H1 (cell line): ENCODE measurements around the gene GCM1. TPM values are rescaled to one million over a fixed set of nuclear protein-coding genes. Genes with fewer than 3 reads are reported as not detected.

Experiments
- CTCF ChIA-PET: fragments of 300-600 bp; sonication (Branson Sonifier 250); formaldehyde crosslinking; loops from one replicate; lab custom pipeline; 2021; ENCODE audit not compliant: partially characterized antibody; lab: Charles Lee
- POLR2A ChIA-PET: fragments of 300-600 bp; sonication (Branson Sonifier 250); formaldehyde crosslinking; loops from one replicate; lab custom pipeline; 2021; ENCODE audit warnings: inconsistent platforms; ENCODE audit not compliant: partially characterized antibody; lab: Charles Lee
- DNase-seq, 2 experiments: peaks; one replicate each; pipeline versions ENCODE4 v3.0.0 to v3.0.0-alpha.2; 2010 to 2022; ENCODE audit warnings: low spot score in 2 of 2, low read depth in 1 of 2, mixed read lengths in 1 of 2
- FAIRE-seq: peaks from 2 replicates; lab custom pipeline; 2011; peaks lifted over from hg19 to GRCh38; lab: Jason Lieb, UNC
- H2AFZ ChIP-seq: 2 replicates; pipeline ENCODE4 v1.8.1; 2012; ENCODE audit warnings: low read length, inconsistent platforms
- H2AK5ac ChIP-seq: 2 replicates; pipeline ENCODE4 v1.6.1; 2013; ENCODE audit warnings: low read depth, low read length
- H2BK120ac ChIP-seq: replicated peaks from 2 replicates; pipeline ENCODE3; 2013; ENCODE audit warnings: low read depth, low read length, inconsistent platforms
- H2BK12ac ChIP-seq: 2 replicates; pipeline ENCODE4 v1.6.1; 2013; ENCODE audit warnings: low read depth, low read length
- H2BK15ac ChIP-seq: 2 replicates; pipeline ENCODE4 v1.6.1; 2013; ENCODE audit warnings: low read length
- H2BK20ac ChIP-seq: 2 replicates; pipeline ENCODE4 v1.6.1; 2013; ENCODE audit warnings: low read length
- H2BK5ac ChIP-seq: 2 replicates; pipeline ENCODE4 v1.6.1; 2013; ENCODE audit warnings: low read depth, low read length
- H3K14ac ChIP-seq: 2 replicates; pipeline ENCODE4 v1.6.1; 2013; ENCODE audit warnings: inconsistent platforms; ENCODE audit not compliant: insufficient read length
- H3K18ac ChIP-seq: 2 replicates; pipeline ENCODE4 v1.6.1; 2013; ENCODE audit warnings: low read length; ENCODE audit errors: extremely low read depth
- H3K23ac ChIP-seq: 2 replicates; pipeline ENCODE4 v1.6.1; 2013; ENCODE audit warnings: inconsistent platforms; ENCODE audit not compliant: insufficient read length
- H3K23me2 ChIP-seq: 2 replicates; pipeline ENCODE4 v1.6.1; 2013; ENCODE audit warnings: low read depth, low read length
- H3K27ac ChIP-seq: 2 replicates; pipeline ENCODE4 v1.6.1; 2011; ENCODE audit warnings: low read depth, low read length, inconsistent platforms
- H3K27me3 ChIP-seq, 4 experiments: replicated peaks in 1 of 4; 1 replicate in 1 of 4; 2 replicates in 3 of 4; pipeline versions ENCODE4 v1.6.1 to v1.8.1; 2011 to 2013; ENCODE audit warnings: low read length in 3 of 4, mild to moderate bottlenecking in 3 of 4, inconsistent platforms in 2 of 4, mixed read lengths in 2 of 4, moderate library complexity in 1 of 4; ENCODE audit not compliant: control insufficient read depth in 3 of 4, insufficient read depth in 3 of 4; ENCODE audit errors: extremely low read depth in 1 of 4
- H3K36me3 ChIP-seq, 4 experiments: 2 replicates each; pipeline versions ENCODE4 v1.6.1 to v1.8.1; 2011 to 2013; ENCODE audit warnings: mild to moderate bottlenecking in 4 of 4, low read length in 3 of 4, moderate library complexity in 2 of 4, control low read depth in 1 of 4, inconsistent platforms in 1 of 4; ENCODE audit not compliant: insufficient read depth in 4 of 4, control insufficient read depth in 2 of 4
- H3K4ac ChIP-seq: replicated peaks from 2 replicates; pipeline ENCODE3; 2013; ENCODE audit warnings: low read length, low read depth, mixed read lengths, inconsistent platforms; ENCODE audit not compliant: insufficient read length
- H3K4me1 ChIP-seq, 4 experiments: replicated peaks in 1 of 4; 1 replicate in 1 of 4; 2 replicates in 3 of 4; pipeline versions ENCODE4 v1.6.1 to v1.8.1; 2011 to 2013; ENCODE audit warnings: low read length in 3 of 4, inconsistent platforms in 2 of 4, mixed read lengths in 1 of 4; ENCODE audit not compliant: insufficient read depth in 4 of 4, control insufficient read depth in 3 of 4
- H3K4me2 ChIP-seq, 2 experiments: 2 replicates each; pipeline versions ENCODE4 v1.6.1 to v1.8.1; 2011 to 2013; ENCODE audit warnings: low read depth in 2 of 2, low read length in 2 of 2, control low read depth in 1 of 2, inconsistent platforms in 1 of 2, mild to moderate bottlenecking in 1 of 2; ENCODE audit not compliant: insufficient read depth in 1 of 2
- H3K4me3 ChIP-seq, 4 experiments: fragments of 200-600, 300-600 bp in 1 of 4; sonication (generic), shearing (Covaris generic), sonication (Bioruptor Twin) in 1 of 4; 2 replicates each; pipeline versions ENCODE4 v1.5.1 to v1.8.1; 2011 to 2016; ENCODE audit warnings: low read length in 4 of 4, low read depth in 3 of 4, control low read depth in 2 of 4, inconsistent platforms in 2 of 4, mild to moderate bottlenecking in 2 of 4, mixed read lengths in 1 of 4, moderate library complexity in 1 of 4; ENCODE audit not compliant: insufficient read depth in 2 of 4; ENCODE audit errors: extremely low read depth in 1 of 4
- H3K56ac ChIP-seq: replicated peaks from 2 replicates; pipeline ENCODE3; 2013; ENCODE audit warnings: low read depth, mild to moderate bottlenecking, mixed read lengths, low read length, inconsistent platforms; ENCODE audit not compliant: insufficient read length
- H3K79me1 ChIP-seq: 2 replicates; pipeline ENCODE4 v1.6.1; 2013; ENCODE audit warnings: low read depth, low read length, control low read depth
- H3K79me2 ChIP-seq, 2 experiments: 2 replicates each; pipeline versions ENCODE4 v1.6.1 to v1.8.1; 2012 to 2013; ENCODE audit warnings: low read length in 2 of 2, mild to moderate bottlenecking in 2 of 2, inconsistent platforms in 1 of 2; ENCODE audit not compliant: insufficient read depth in 2 of 2, control insufficient read depth in 1 of 2
- H3K9ac ChIP-seq, 4 experiments: replicated peaks in 1 of 4; 1 replicate in 1 of 4; 2 replicates in 3 of 4; pipeline versions ENCODE4 v1.6.1 to v1.8.1; 2011 to 2013; ENCODE audit warnings: low read depth in 3 of 4, low read length in 3 of 4, control low read depth in 2 of 4, mild to moderate bottlenecking in 2 of 4, moderate library complexity in 2 of 4, inconsistent platforms in 1 of 4; ENCODE audit errors: extremely low read depth in 1 of 4
- H3K9me3 ChIP-seq, 2 experiments: 2 replicates each; pipeline versions ENCODE4 v1.6.1 to v1.8.1; 2012 to 2013; ENCODE audit warnings: mild to moderate bottlenecking in 2 of 2, moderate library complexity in 2 of 2, control low read depth in 1 of 2, inconsistent platforms in 1 of 2, low read depth in 1 of 2, low read length in 1 of 2, mixed read lengths in 1 of 2; ENCODE audit not compliant: insufficient read depth in 2 of 2
- H4K20me1 ChIP-seq, 2 experiments: replicated peaks in 1 of 2; 2 replicates each; pipeline versions ENCODE3 to v1.8.1; 2011 to 2013; ENCODE audit warnings: inconsistent platforms in 2 of 2, low read length in 2 of 2, mild to moderate bottlenecking in 1 of 2; ENCODE audit not compliant: insufficient read depth in 2 of 2, control insufficient read depth in 1 of 2
- H4K5ac ChIP-seq: 2 replicates; pipeline ENCODE4 v1.6.1; 2013; ENCODE audit warnings: low read length, low read depth, mixed read lengths, inconsistent platforms; ENCODE audit not compliant: insufficient read length
- H4K8ac ChIP-seq: 2 replicates; pipeline ENCODE4 v1.8.0; 2013; ENCODE audit warnings: mild to moderate bottlenecking, moderate library complexity, low read length, inconsistent platforms; ENCODE audit not compliant: insufficient read depth; ENCODE audit errors: extremely low read depth
- H4K91ac ChIP-seq: replicated peaks from 2 replicates; pipeline ENCODE3; 2013; ENCODE audit warnings: low read length, mixed read lengths, inconsistent platforms; ENCODE audit not compliant: insufficient read length
- ATF2 ChIP-seq: IDR thresholded peaks from 2 replicates; pipeline ENCODE4 v1.6.1; 2012; ENCODE audit warnings: low read length, inconsistent platforms
- EGR1 ChIP-seq: IDR thresholded peaks from 2 replicates; pipeline ENCODE4 v1.6.1; 2011; ENCODE audit warnings: low read depth, low read length, borderline replicate concordance
- KDM4A ChIP-seq: IDR thresholded peaks from one replicate; pipeline ENCODE4 v1.7.1; 2012; ENCODE audit warnings: low read depth, mild to moderate bottlenecking, moderate library complexity, low read length, inconsistent platforms; ENCODE audit not compliant: severe bottlenecking
- KDM5A ChIP-seq: fragments of 200-600 bp; IDR thresholded peaks from 2 replicates; pipeline ENCODE4 v1.7.1; 2012; ENCODE audit warnings: mild to moderate bottlenecking, low read length, inconsistent platforms, mixed read lengths
- NRF1 ChIP-seq: IDR thresholded peaks from 2 replicates; pipeline ENCODE4 v1.6.1; 2011; ENCODE audit warnings: mild to moderate bottlenecking, low read depth, low read length, improper control_type of control experiment
- RAD21 ChIP-seq, 2 experiments: IDR thresholded peaks in 1 of 2; conservative IDR thresholded peaks in 1 of 2; 2 replicates each; pipeline ENCODE4 v1.6.1; 2011; ENCODE audit warnings: low read depth in 2 of 2, low read length in 2 of 2, improper control_type of control experiment in 1 of 2, inconsistent platforms in 1 of 2, mild to moderate bottlenecking in 1 of 2, moderate library complexity in 1 of 2
- SP1 ChIP-seq: IDR thresholded peaks from 2 replicates; pipeline ENCODE4 v1.6.1; 2011; ENCODE audit warnings: low read depth, low read length
- SRF ChIP-seq: IDR thresholded peaks from 2 replicates; pipeline ENCODE4 v1.6.1; 2011; ENCODE audit warnings: mild to moderate bottlenecking, low read depth, low read length, moderate library complexity
- SUZ12 ChIP-seq: fragments of 200-600 bp; sonication (generic); IDR thresholded peaks from 2 replicates; pipeline ENCODE4 v1.6.1; 2012; ENCODE audit warnings: mild to moderate bottlenecking, inconsistent platforms, low read length, moderate library complexity, mixed read lengths
- TAF7 ChIP-seq: optimal IDR thresholded peaks from 2 replicates; pipeline ENCODE3; 2011; ENCODE audit warnings: low read depth, mild to moderate bottlenecking, inconsistent platforms, low read length, moderate library complexity, borderline replicate concordance
- TCF12 ChIP-seq: IDR thresholded peaks from 2 replicates; pipeline ENCODE4 v1.6.1; 2011; ENCODE audit warnings: low read depth, mild to moderate bottlenecking, low read length
- YY1 ChIP-seq: IDR thresholded peaks from 2 replicates; pipeline ENCODE4 v1.6.1; 2011; ENCODE audit warnings: low read depth, mild to moderate bottlenecking, low read length
- ZNF274 ChIP-seq: IDR thresholded peaks from 2 replicates; pipeline ENCODE4 v1.7.0; 2012; ENCODE audit warnings: low read length, borderline replicate concordance; ENCODE audit errors: extremely low read depth
- WGBS, 2 experiments: shearing (Covaris generic) in 1 of 2; methylation state at CpG; one replicate each; pipeline versions ENCODE4 v1.1.6 to v1.1.7; 2013 to 2015; ENCODE audit warnings: low lambda C conversion rate in 2 of 2, mixed read lengths in 2 of 2, inconsistent platforms in 1 of 2, low coverage in 1 of 2, missing lambda C conversion rate in 1 of 2; ENCODE audit not compliant: insufficient replicate concordance in 2 of 2, insufficient coverage in 1 of 2, insufficient read length in 1 of 2; ENCODE audit errors: extremely low coverage in 1 of 2, missing lambda C conversion rate in 1 of 2; 5-methylcytosine and 5-hydroxymethylcytosine counted together
- polyA plus RNA-seq, 7 experiments: library from polyadenylated mRNA; depleted of rRNA in 3 of 7; stranded (reverse) in 5 of 7; unstranded in 2 of 7; fragments of >200 nt in 5 of 7; fragments of 200-250 nt in 2 of 7; gene quantifications; 1 replicate in 5 of 7; 2 replicates in 1 of 7; 4 replicates in 1 of 7; pipeline versions ENCODE4 v1.2.1 to v1.2.3, GENCODE V29; 2011 to 2013; ENCODE audit warnings: missing spikeins in 2 of 7, mixed read lengths in 2 of 7
- total RNA-seq: library from RNA; stranded (reverse); fragmentation: NEBNext Ultra II Directional; extraction: Animal tissue kit (Norgen Biotek cat#: 25700); gene quantifications from 2 replicates; pipeline ENCODE4 v1.2.1, GENCODE V29; 2021

GCM1 gene
- total and polyA plus RNA-seq, 2 of the 8 experiments (the other 6 are each of a cell fraction or from before 2014, with no cell fraction given) = not detected

- no peak overlapping the region for H3K18ac ChIP-seq
- H4K5ac ChIP-seq = no peak overlapping the region
- H4K20me1 ChIP-seq = no peaks in the 10 kb centered on the region
- no peak overlapping the region for H3K23ac ChIP-seq
- H3K23me2 ChIP-seq = no peaks in the 10 kb centered on the region
- H3K4ac ChIP-seq = no peak overlapping the region
- no peak for FAIRE-seq
- H3K9me3 ChIP-seq = no peaks in the 10 kb centered on the region
- no peaks in the 10 kb centered on the region for H3K79me1 ChIP-seq
- 79% methylated on average over 2 of the region's 2 CpGs; no CpG with 5 or more reads in 1 of the 2 experiments for WGBS, 2 experiments
- no peak overlapping the region for H2BK20ac ChIP-seq
- H4K8ac ChIP-seq = no peak overlapping the region
- H3K27me3 ChIP-seq = no peaks in the 10 kb centered on the region
- H3K79me2 ChIP-seq = no peaks in the 10 kb centered on the region
- ChIA-PET POLR2A (no interaction called here), CTCF (interaction anchor here (1.6 kb wide), 1 partner anchor 349 kb away, joined by 5 read pairs; no protein-coding TSS in a partner anchor)
- no peak for DNase-seq
- no peak overlapping the region for H2BK12ac ChIP-seq
- no peak overlapping the region for H3K4me3 ChIP-seq
- H2AK5ac ChIP-seq = no peak overlapping the region
- no peak overlapping the region for H3K9ac ChIP-seq
- H4K91ac ChIP-seq = no peak overlapping the region
- no peak overlapping the region for H3K56ac ChIP-seq
- no peak overlapping the region; a peak in 1 of 4 replicates for H3K4me2 ChIP-seq
- no peak overlapping the region for H3K27ac ChIP-seq
- no peak overlapping the region for H2BK15ac ChIP-seq
- H3K14ac ChIP-seq = no peak overlapping the region
- no peaks in the 10 kb centered on the region for H3K36me3 ChIP-seq
- H2BK120ac ChIP-seq = no peak overlapping the region
- peak overlapping the region; percentile 58; the same call in 1 of the 2 replicates for H2AFZ ChIP-seq
- H3K4me1 ChIP-seq = peaks cover 0 to 4% (median 0%) of the 10 kb centered on the region in 4 experiments; a peak in 2 of 7 replicates
- no peak overlapping the region for H2BK5ac ChIP-seq
- TF ChIP-seq KDM4A = no peak
- TF ChIP-seq EGR1 = no peak
- no peak for TF ChIP-seq YY1
- TF ChIP-seq SP1 = no peak
- no peak for TF ChIP-seq TAF7
- TF ChIP-seq RAD21 (IDR thresholded peaks at IDR 0.05 in 1 of 2, conservative IDR thresholded peaks at IDR 0.05 in 1 of 2; ENCODE audit: low read depth in 2 of 2, low read length in 2 of 2) = no peak
- TF ChIP-seq TCF12 = no peak
- no peak for TF ChIP-seq ZNF274
- TF ChIP-seq SUZ12 = no peak
- TF ChIP-seq SRF = no peak
- TF ChIP-seq NRF1 = no peak
- no peak for TF ChIP-seq KDM5A
- TF ChIP-seq ATF2 = no peak
Observed at GRCh38 chr6:53144802-53145201, 3.8 kb downstream of the GCM1 start.
